ENCODE data around the gene NPNT.
"Not testable (repeated sequence)": the region's sequence is repeated elsewhere in the genome, so short reads cannot be mapped to it uniquely, and the experiment has no call there.

NPNT gene

DNA sequence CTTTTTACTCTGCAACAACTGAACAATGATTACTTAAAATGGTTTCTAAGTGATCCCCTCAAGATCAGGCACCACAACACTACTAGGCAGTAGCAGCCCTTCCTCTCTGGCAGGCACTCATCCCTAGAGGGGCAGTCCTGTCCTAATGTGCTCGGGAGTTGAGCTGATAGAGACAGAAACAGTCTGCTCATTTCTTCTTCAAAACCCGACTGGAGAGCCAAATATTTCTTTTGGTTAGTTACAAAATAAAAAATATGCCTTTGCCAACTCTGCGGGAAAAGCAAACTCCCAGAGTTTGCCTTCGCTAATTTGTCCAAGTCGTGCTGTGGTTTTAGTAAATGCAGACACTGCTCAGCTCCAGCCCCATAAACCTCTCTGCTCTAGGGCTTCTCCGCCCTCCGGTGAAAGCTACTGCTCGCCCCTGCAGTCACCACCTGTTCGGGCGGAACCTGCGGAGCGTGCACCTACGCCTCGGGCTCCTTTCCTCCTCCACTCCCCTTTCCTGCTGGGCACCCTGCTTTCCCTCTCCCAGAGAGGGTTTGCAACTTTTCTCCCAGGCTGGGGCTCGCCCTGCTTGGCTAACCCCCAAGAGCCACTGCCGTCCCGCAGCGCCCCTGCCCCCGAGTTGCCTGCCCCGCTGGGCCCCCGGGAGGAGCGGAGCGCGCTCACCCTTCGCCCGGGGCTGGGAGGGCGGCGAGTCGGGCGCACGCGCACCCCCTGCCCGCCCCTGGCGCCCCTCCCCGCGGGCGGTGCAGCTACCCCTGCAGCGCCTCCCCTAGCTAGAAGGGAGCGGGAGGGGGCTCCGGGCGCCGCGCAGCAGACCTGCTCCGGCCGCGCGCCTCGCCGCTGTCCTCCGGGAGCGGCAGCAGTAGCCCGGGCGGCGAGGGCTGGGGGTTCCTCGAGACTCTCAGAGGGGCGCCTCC, at the start of gene NPNT:
Gene NPNT (plus strand): TSS at position 812 of the 923 bp plus-strand sequence. CDS start 182 bp downstream, outside the sequence.
- no peak for DNase-seq (ENCODE audit: low read depth in 2 of 3, low spot score in 1 of 3)

DNA sequence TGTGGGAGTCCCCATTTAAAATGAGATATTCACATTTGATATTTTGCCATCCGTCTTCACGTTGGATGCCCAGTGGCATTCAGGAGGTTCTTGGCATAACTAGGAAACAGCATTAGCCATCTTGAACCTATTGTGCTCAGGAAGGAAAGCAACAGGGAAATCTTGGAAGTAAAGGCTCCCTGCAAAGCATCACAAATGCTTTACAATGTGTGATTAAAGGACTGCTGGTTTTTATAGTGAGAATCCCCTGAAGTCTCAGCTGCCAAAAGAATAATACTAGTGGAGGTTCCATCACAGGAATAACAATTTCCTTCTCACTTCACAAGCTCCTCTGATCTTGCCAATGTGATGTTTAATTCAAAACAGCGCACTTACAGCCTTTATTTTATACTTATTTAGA, 49.7 kb upstream of the NPNT start:
- no peak for DNase-seq (ENCODE audit: low read depth in 2 of 3, low spot score in 1 of 3)

GRCh38 chr4:105848359-105848758, 46.9 kb upstream of the NPNT start:
- not testable (repeated sequence) for DNase-seq (ENCODE audit: low read depth in 2 of 3, low spot score in 1 of 3)

- DNase-seq (ENCODE audit: low read depth in 2 of 3, low spot score in 1 of 3), result no peak
These were observed 44.1 kb upstream of the NPNT start for GRCh38 chr4:105851196-105851595.

- DNase-seq (ENCODE audit: low read depth in 2 of 3, low spot score in 1 of 3), result not testable (repeated sequence)
These were observed 43.0 kb upstream of the NPNT start for GRCh38 chr4:105852230-105852629.

DNA sequence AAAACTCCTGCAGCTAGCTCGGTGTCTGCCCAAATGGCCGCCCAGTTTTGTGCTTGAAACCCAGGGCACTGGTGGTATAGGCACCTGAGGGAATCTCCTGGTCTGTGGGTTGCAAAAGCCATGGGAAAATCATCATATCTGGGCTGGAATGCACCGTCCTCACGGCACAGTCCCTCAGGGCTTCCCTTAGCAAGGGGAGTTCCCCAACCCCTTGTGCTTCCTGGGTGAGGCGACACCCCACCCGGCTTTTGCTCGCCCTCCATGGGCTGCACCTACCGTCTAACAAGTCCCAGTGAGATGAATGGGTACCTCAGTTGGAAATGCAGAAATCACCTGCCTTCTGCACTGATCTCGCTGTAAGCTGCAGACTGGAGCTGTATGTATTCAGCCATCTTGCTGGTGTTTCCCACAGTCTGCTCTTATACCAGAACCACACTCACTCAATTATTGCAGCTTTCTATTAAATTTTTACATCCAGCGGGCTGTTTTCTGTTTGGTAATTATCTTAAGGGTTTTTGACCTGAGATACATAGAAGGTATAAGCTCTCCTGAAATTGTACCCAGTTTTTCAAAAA, 36.7 kb upstream of the NPNT start:
- no peak for DNase-seq (ENCODE audit: low read depth in 2 of 3, low spot score in 1 of 3)

DNA sequence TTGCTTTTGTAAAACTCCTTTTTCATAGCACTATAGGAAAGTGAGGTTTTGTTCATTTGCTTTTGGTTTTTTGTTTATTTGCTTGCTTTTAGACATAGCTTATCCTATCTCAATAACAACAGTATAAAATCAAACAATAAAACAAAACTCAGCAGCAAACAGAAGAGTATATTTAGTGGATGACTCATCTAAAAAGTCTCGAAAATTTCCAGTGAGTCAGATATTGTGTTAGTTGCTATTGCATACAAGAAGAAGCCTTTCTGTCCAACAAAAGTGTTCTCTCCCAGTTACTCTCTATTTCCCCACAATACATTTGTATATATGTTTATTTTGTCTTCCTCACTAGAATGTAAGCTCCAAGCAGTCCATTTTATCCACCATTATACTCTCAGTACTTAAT, 36.0 kb upstream of the NPNT start:
- DNase-seq (ENCODE audit: low read depth in 2 of 3, low spot score in 1 of 3), result no peak

GRCh38 chr4:105870963-105871362, 24.3 kb upstream of the NPNT start:
- no peak for DNase-seq (ENCODE audit: low read depth in 2 of 3, low spot score in 1 of 3)

- DNase-seq (ENCODE audit: low read depth in 2 of 3, low spot score in 1 of 3), result no peak
These were observed 23.3 kb upstream of the NPNT start for GRCh38 chr4:105871997-105872396.

DNA sequence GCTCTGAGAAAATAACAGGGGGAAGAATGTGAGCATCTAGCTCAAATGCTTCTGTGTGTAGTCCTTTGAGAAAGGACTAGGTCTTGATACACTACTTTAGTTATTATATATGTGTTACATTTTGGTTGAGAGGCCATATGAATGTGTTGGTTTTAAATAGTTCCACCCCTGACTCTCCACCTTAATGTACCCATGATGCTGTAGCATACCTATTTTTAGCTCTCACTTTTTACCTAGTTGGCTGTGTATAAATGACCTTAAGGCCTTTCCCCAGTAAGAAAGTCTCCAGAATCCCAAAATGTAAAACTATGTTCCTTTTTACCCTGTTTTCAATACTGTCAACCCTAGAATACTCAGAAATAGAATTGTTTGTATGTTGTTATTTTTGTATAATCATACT, 20.0 kb upstream of the NPNT start:
- DNase-seq (ENCODE audit: low read depth in 2 of 3, low spot score in 1 of 3), result no peak

- no peak for DNase-seq (ENCODE audit: low read depth in 2 of 3, low spot score in 1 of 3)
These were observed 16.6 kb upstream of the NPNT start for GRCh38 chr4:105878668-105879067.

DNA sequence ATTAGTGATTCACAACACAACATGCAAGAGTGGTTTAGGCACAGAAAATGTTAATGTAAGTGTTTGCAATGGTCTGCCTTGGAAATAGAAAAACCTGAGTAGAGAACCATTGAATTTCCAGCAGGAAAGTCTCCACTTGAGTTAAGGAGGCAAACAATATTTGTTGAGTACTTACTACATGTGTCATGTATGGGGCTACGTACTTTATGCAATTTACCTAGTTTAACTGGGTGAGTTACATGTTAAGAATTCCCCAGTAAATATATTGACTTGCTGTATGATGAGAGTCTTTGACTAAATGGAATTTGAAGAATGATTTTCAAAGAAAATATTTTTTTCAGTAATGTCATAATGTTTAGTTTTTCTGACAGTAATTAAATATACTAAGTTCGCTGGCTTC, 7.8 kb upstream of the NPNT start:
- DNase-seq (ENCODE audit: low read depth in 2 of 3, low spot score in 1 of 3), result no peak

- no peak for DNase-seq (ENCODE audit: low read depth in 2 of 3, low spot score in 1 of 3)
These were observed 551 bp downstream of the NPNT start for GRCh38 chr4:105895583-105896460.

DNA sequence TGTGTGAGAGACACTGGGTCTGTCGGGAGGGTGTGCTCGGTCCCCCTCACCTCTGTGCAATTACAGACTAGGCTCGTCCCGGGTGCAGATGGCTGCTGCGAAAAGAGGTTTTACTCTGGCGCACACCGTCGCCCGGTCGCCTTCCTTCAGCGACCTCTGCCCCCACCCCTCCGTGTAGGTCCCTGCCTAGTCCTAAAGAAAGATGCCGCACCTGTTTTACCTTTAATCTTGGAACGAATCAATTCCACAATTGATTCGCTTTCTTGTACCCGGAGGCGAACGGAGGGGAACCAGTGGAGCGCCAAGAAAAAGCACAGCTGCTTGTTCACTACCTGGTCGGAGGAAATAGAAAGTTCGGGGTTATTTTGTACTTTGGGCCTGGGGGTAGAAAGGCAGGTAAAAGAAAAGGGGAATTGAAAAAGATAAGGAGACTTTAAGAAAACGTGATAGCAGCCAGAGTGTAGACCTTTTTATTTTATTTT, 1.2 kb downstream of the NPNT start:
- no peak for DNase-seq (ENCODE audit: low read depth in 2 of 3, low spot score in 1 of 3)

DNA sequence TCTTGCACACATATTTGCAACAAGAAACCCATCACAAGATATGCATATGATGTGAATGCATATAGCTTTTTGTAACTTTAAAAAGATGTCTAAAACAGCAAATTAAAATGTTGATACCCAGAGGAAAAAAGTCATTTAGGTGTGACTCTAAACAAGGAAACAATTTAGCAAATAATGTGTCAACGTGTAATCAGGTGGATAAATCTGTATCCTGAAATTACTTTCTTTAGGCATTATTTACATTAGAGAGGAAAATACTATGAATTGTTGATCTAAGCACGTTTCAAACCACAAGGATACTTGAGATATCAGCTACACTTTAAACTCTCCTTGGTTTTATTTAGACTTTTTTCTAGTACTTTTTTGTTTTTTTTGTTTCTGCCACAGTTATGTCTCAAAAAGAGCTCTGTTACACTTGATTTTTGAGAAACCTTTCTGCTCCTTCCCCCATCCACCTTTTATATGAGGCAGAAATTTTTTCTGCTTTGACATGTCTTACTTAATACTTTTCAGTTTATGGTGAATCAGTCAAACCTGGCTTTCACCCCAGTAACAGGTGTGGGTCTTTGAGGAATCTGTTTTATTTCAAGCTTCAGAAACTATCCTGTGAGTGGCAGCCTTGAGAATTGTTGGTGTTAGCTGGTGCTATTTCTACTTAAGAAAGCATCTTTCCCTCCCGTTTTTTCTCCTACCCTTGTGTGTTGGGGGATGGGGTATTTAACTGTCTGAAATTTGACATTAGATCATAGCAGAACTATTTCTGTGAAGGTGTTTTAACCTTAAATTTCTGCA, 1.9 kb downstream of the NPNT start:
- no peak for DNase-seq (ENCODE audit: low read depth in 2 of 3, low spot score in 1 of 3)

DNA sequence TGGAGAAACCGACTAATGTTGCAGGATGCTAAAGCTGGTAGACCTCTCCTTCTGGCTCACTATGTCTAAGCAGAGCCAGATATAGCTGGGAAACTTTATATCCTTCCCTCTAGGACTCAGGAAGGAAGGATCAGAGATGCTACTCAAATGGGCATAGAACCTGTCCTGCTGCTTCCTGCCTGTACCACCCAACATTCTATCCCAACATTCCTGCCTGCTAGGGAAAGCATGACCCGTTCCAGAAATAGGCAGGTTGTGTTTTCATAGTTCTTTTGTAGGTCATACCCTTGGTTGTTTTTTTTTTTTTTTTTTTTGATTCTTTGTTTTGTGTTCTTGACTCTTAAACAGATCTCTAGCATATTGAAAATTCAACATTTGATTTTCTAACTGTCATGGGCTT, 5.3 kb downstream of the NPNT start:
- DNase-seq (ENCODE audit: low read depth in 2 of 3, low spot score in 1 of 3), result no peak

DNA sequence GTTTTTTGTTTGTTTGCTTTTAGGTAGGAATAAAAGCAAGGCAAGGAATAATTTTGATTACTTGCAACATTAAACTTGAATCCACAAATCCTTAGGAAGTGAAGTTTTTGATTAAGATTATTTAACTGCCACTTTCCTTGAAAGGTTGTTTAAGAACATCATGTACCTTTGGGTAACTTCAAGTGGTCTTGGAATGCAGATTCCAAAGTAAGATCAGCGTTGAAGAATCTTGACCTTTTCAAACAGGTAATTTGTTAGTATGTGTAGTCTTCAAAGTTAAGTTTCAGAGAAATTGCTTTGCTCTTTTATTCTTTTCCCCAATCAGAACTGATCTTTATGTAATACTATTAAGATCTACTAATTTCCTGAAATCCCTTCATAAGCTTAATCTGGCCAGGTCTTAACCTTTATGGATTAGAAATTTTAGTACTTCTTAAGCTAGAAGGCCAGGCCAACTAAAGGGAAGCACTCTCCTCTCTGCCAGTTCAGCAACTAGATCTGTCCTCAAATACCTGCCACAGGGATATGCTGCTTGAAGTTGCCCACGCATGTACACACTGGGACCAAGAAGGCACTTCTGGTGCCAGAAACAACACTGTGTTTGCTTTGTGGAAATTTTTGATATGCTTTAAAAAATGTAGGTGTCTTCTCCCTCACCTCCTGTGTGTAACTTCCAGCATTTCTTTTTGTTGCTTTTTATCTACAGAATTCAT, 7.4 kb downstream of the NPNT start:
- no peak for DNase-seq (ENCODE audit: low read depth in 2 of 3, low spot score in 1 of 3)

GRCh38 chr4:105909787-105910281, 14.6 kb downstream of the NPNT start:
- DNase-seq (ENCODE audit: low read depth in 2 of 3, low spot score in 1 of 3), result no peak

DNA sequence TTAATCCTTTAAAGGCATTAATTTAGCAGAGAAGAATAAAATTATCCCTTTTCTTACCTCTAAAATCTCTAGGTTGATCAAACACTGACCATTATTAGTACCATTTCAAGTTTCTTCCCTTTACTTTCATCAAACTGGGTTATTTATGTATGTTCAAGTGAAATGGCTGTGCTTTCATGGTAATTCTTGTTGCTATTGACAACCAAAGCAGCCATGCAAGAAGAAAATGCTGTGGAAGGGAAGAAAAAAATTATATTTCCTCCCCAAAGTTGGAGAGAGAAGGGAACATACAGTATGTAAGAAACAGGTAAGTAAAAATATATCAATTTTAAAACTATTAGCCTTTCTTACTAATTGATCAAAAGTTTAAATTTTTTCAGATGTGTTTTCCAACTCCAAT, 16.2 kb downstream of the NPNT start:
- no peak for DNase-seq (ENCODE audit: low read depth in 2 of 3, low spot score in 1 of 3)

- DNase-seq (ENCODE audit: low read depth in 2 of 3, low spot score in 1 of 3), result no peak
These were observed 17.4 kb downstream of the NPNT start for GRCh38 chr4:105912633-105913032.

All from stimulated activated CD4-positive, alpha-beta T cell treated with anti-CD3 and anti-CD28 coated beads, Interleukin-12 subunit alpha, Interleukin-12 subunit beta, amount 100 ng/mL, for 48 hours (primary cell).